DND-41 (cell line): ENCODE data around the gene ACTBL2.

Experiments
- EZH2 ChIP-seq: IDR thresholded peaks from 3 replicates; pipeline ENCODE4 v1.6.1; 2012; ENCODE audit warnings: borderline replicate concordance, low read depth, mild to moderate bottlenecking, moderate library complexity, low read length, inconsistent platforms; ENCODE audit not compliant: severe bottlenecking
- TF ChIP-seq, protein P1 (sequence below): IDR thresholded peaks from 2 replicates; pipeline ENCODE4 v1.5.1; 2012; ENCODE audit warnings: borderline replicate concordance, low read length, moderate library complexity, mild to moderate bottlenecking; ENCODE audit not compliant: poor library complexity, severe bottlenecking; ENCODE audit errors: extremely low read depth

DNA sequence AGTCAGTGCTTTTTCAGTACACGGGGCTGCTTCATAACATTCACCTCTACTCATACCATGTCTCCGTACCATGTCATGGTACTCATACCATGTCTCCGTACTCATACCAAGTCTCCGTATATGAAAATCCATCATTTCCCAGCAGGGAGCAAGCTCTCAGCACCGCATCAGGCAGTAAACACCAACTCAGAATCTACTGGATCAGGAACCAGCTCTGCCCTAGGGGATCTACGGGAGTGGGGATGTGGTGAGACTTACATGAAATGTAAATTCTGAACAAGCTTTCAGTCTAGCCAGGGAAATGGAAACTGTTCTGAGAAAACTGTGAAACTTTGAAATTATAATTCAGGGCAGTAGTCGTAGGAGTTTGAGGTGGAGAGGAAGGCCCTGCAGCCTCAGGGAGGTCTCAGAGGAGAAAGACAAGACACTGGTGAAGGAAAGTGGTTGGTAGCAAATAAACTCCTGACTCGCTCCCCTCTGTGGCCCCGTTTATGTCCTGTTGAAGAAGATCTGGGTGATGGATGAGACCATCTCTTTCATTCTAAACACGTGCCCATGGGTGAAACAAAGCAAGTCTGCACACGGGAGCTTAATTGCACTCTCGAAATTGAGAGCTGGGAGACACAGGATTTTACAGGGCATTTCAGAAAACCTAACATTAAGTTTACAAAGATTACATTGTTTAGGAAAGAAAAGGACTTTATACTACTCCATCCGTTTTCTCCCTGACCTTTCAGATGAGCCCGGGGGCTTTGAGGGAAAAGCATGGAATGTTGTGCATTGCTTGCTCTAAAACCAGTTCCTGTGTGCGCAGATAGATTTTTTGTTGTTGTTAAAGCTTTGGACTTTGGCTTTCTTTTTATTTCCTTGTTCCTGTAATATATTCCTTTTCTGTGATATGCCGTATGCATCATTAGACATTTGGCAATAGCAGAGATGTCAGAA lies 26.8 kb downstream of the ACTBL2 start:
- TF ChIP-seq, protein P1, sequence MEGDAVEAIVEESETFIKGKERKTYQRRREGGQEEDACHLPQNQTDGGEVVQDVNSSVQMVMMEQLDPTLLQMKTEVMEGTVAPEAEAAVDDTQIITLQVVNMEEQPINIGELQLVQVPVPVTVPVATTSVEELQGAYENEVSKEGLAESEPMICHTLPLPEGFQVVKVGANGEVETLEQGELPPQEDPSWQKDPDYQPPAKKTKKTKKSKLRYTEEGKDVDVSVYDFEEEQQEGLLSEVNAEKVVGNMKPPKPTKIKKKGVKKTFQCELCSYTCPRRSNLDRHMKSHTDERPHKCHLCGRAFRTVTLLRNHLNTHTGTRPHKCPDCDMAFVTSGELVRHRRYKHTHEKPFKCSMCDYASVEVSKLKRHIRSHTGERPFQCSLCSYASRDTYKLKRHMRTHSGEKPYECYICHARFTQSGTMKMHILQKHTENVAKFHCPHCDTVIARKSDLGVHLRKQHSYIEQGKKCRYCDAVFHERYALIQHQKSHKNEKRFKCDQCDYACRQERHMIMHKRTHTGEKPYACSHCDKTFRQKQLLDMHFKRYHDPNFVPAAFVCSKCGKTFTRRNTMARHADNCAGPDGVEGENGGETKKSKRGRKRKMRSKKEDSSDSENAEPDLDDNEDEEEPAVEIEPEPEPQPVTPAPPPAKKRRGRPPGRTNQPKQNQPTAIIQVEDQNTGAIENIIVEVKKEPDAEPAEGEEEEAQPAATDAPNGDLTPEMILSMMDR = no peak
- no peak for TF ChIP-seq EZH2
